ENCODE measurements around the gene RNF220.

Gene RNF220

DNA sequence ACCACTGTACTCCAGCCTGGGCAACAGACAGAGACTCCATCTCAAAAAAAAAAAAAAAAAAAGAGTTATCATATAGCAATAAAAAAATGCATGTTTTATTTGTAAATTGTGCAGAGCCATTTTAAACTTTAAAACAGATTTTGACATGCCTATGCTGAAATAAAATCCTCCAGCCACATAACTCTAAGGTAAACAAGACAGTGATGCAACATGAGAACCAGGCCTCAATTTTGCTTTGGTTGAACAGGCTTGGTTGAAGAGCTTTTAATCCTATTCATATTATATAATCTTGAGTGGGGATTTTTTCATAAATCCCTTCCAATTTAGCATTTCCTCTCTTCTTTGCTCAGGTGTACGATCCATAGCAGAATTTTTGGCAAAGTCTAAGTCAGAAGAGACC lies 295.5 kb downstream of the RNF220 start:
- TF ChIP-seq, protein P1, sequence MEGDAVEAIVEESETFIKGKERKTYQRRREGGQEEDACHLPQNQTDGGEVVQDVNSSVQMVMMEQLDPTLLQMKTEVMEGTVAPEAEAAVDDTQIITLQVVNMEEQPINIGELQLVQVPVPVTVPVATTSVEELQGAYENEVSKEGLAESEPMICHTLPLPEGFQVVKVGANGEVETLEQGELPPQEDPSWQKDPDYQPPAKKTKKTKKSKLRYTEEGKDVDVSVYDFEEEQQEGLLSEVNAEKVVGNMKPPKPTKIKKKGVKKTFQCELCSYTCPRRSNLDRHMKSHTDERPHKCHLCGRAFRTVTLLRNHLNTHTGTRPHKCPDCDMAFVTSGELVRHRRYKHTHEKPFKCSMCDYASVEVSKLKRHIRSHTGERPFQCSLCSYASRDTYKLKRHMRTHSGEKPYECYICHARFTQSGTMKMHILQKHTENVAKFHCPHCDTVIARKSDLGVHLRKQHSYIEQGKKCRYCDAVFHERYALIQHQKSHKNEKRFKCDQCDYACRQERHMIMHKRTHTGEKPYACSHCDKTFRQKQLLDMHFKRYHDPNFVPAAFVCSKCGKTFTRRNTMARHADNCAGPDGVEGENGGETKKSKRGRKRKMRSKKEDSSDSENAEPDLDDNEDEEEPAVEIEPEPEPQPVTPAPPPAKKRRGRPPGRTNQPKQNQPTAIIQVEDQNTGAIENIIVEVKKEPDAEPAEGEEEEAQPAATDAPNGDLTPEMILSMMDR (conservative IDR thresholded peaks at IDR 0.05; ENCODE audit: low read length): no peak
- no peak overlapping the region for H3K4me3 ChIP-seq (ENCODE audit: low read length)
- no peak for DNase-seq (ENCODE audit: low read depth)

DNA sequence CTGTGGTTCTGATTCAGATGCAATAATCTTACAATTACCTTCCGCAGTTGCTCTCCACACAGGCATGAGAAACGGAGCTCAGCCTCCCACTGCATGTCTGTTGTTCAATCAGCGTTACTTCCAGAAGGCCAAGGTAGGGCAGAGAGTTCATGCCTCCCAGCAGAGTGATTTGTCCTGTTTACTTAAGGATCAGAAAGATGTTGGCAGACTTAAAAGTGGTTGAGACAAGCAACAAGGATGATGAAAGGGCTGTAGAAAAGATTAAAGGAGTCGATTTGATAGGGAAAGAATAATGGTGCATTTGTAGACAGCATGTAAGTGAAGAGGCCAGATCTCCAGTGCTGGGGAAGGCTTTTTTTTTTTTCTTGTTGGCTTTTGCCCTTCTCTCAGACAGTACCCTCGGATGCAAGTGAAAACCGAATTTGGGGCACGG lies 296.1 kb downstream of the RNF220 start:
- TF ChIP-seq, protein P1 (conservative IDR thresholded peaks at IDR 0.05; ENCODE audit: low read length): no peak
- DNase-seq (ENCODE audit: low read depth): no peak
- no peak overlapping the region for H3K4me3 ChIP-seq (ENCODE audit: low read length)
